Stimulated activated naive CD8-positive, alpha-beta T cell treated with anti-CD3 and anti-CD28 coated beads, Interleukin-15, Interleukin-2, amounts not matched to agents 100 ng/mL and 50 ng/mL, for 24 hours (primary cell): Measurements from ENCODE around the gene CNTFR.
A peak's percentile ranks its signal among the peaks of the same experiment; 100 is the strongest.

Source experiments
- H3K27ac Mint-ChIP-seq: one replicate; pipeline ENCODE4 v1.8.0; 2021; ENCODE audit warnings: mild to moderate bottlenecking, mixed read lengths
- H3K27me3 Mint-ChIP-seq: one replicate; pipeline ENCODE4 v1.8.0; 2021; ENCODE audit warnings: mixed read lengths
- H3K36me3 Mint-ChIP-seq: one replicate; pipeline ENCODE4 v1.8.0; 2021; ENCODE audit warnings: low read depth, mixed read lengths
- H3K4me1 Mint-ChIP-seq: one replicate; pipeline ENCODE4 v1.8.0; 2021; ENCODE audit warnings: low read depth, mixed read lengths
- H3K4me3 Mint-ChIP-seq: one replicate; pipeline ENCODE4 v1.8.0; 2021; ENCODE audit warnings: mild to moderate bottlenecking, mixed read lengths
- H3K9me3 Mint-ChIP-seq: one replicate; pipeline ENCODE4 v1.8.0; 2021; ENCODE audit warnings: mixed read lengths

CNTFR gene

GRCh38 chr9:34522971-34523797 lies 66.3 kb downstream of the CNTFR start, which contains the start of gene ENHO:
Gene ENHO (minus strand): TSS chr9:34522990. CDS start chr9:34521695, 1,295 bp downstream.
- no peaks in the 10 kb centered on the region for H3K9me3 Mint-ChIP-seq
- H3K4me3 Mint-ChIP-seq, result peak within 1 kb of the TSS; percentile 56
- H3K27me3 Mint-ChIP-seq, result peaks cover 34% of the 10 kb centered on the region
- H3K36me3 Mint-ChIP-seq, result no peaks in the 10 kb centered on the region
- no peak within 1 kb of the TSS for H3K27ac Mint-ChIP-seq
- H3K4me1 Mint-ChIP-seq, result peaks cover 29% of the 10 kb centered on the region

GRCh38 chr9:34522091-34522887 lies 67.2 kb downstream of the CNTFR start:
- Mint-ChIP-seq H3K27me3 (peaks cover 34% of the 10 kb centered on the region), H3K9me3 (no peaks in the 10 kb centered on the region), H3K4me3 (peak overlapping the region; percentile 56), H3K27ac (no peak overlapping the region), H3K4me1 (peaks cover 29% of the 10 kb centered on the region), H3K36me3 (no peaks in the 10 kb centered on the region)

- Mint-ChIP-seq H3K36me3 (no peaks in the 10 kb centered on the region), H3K27ac (no peak overlapping the region), H3K9me3 (no peaks in the 10 kb centered on the region), H3K4me1 (peaks cover 29% of the 10 kb centered on the region), H3K4me3 (no peak overlapping the region), H3K27me3 (peaks cover 34% of the 10 kb centered on the region)
Observed at GRCh38 chr9:34521406-34522045, 68.0 kb downstream of the CNTFR start.

GRCh38 chr9:34520505-34521385 lies 68.8 kb downstream of the CNTFR start:
- no peak overlapping the region for H3K4me3 Mint-ChIP-seq
- H3K9me3 Mint-ChIP-seq, result no peaks in the 10 kb centered on the region
- H3K4me1 Mint-ChIP-seq, result peaks cover 29% of the 10 kb centered on the region
- H3K27ac Mint-ChIP-seq, result no peak overlapping the region
- H3K27me3 Mint-ChIP-seq, result peaks cover 30% of the 10 kb centered on the region
- H3K36me3 Mint-ChIP-seq, result no peaks in the 10 kb centered on the region

- Mint-ChIP-seq H3K9me3 (no peaks in the 10 kb centered on the region), H3K36me3 (no peaks in the 10 kb centered on the region), H3K27ac (no peak overlapping the region), H3K27me3 (peaks cover 23% of the 10 kb centered on the region), H3K4me1 (peaks cover 24% of the 10 kb centered on the region), H3K4me3 (no peak overlapping the region)
Observed at GRCh38 chr9:34520096-34520495, 69.4 kb downstream of the CNTFR start.

- no peak overlapping the region for H3K27ac Mint-ChIP-seq
- no peaks in the 10 kb centered on the region for H3K9me3 Mint-ChIP-seq
- peaks cover 18% of the 10 kb centered on the region for H3K4me1 Mint-ChIP-seq
- H3K27me3 Mint-ChIP-seq, result peaks cover 17% of the 10 kb centered on the region
- H3K4me3 Mint-ChIP-seq, result no peak overlapping the region
- no peaks in the 10 kb centered on the region for H3K36me3 Mint-ChIP-seq
Observed at GRCh38 chr9:34519321-34520020, 70.1 kb downstream of the CNTFR start.

GRCh38 chr9:34518896-34519295 lies 70.6 kb downstream of the CNTFR start:
- peaks cover 12% of the 10 kb centered on the region for H3K4me1 Mint-ChIP-seq
- H3K27me3 Mint-ChIP-seq, result peaks cover 11% of the 10 kb centered on the region
- no peak overlapping the region for H3K27ac Mint-ChIP-seq
- no peaks in the 10 kb centered on the region for H3K9me3 Mint-ChIP-seq
- H3K36me3 Mint-ChIP-seq, result no peaks in the 10 kb centered on the region
- no peak overlapping the region for H3K4me3 Mint-ChIP-seq

- Mint-ChIP-seq H3K36me3 (no peaks in the 10 kb centered on the region), H3K4me1 (peaks cover 5% of the 10 kb centered on the region), H3K9me3 (no peaks in the 10 kb centered on the region), H3K4me3 (no peak overlapping the region), H3K27ac (no peak overlapping the region), H3K27me3 (peaks cover 9% of the 10 kb centered on the region)
Observed at GRCh38 chr9:34518110-34518616, 71.4 kb downstream of the CNTFR start.

- peaks cover 5% of the 10 kb centered on the region for H3K27me3 Mint-ChIP-seq
- H3K36me3 Mint-ChIP-seq, result no peaks in the 10 kb centered on the region
- peaks cover under 1% of the 10 kb centered on the region for H3K4me1 Mint-ChIP-seq
- no peak overlapping the region for H3K4me3 Mint-ChIP-seq
- H3K27ac Mint-ChIP-seq, result no peak overlapping the region
- H3K9me3 Mint-ChIP-seq, result no peaks in the 10 kb centered on the region
Observed at GRCh38 chr9:34517185-34517584, 72.3 kb downstream of the CNTFR start.

- Mint-ChIP-seq H3K27ac (no peak overlapping the region), H3K4me3 (no peak overlapping the region), H3K36me3 (no peaks in the 10 kb centered on the region), H3K9me3 (no peaks in the 10 kb centered on the region), H3K27me3 (no peaks in the 10 kb centered on the region), H3K4me1 (no peaks in the 10 kb centered on the region)
Observed at GRCh38 chr9:34515959-34516358, 73.6 kb downstream of the CNTFR start.

- H3K27me3 Mint-ChIP-seq, result no peaks in the 10 kb centered on the region
- H3K4me1 Mint-ChIP-seq, result no peaks in the 10 kb centered on the region
- no peak overlapping the region for H3K4me3 Mint-ChIP-seq
- no peaks in the 10 kb centered on the region for H3K36me3 Mint-ChIP-seq
- H3K9me3 Mint-ChIP-seq, result no peaks in the 10 kb centered on the region
- no peak overlapping the region for H3K27ac Mint-ChIP-seq
Observed at GRCh38 chr9:34514816-34515215, 74.7 kb downstream of the CNTFR start.

GRCh38 chr9:34514401-34514800 lies 75.1 kb downstream of the CNTFR start:
- Mint-ChIP-seq H3K4me3 (no peak overlapping the region), H3K9me3 (no peaks in the 10 kb centered on the region), H3K36me3 (no peaks in the 10 kb centered on the region), H3K27me3 (no peaks in the 10 kb centered on the region), H3K27ac (no peak overlapping the region), H3K4me1 (no peaks in the 10 kb centered on the region)

GRCh38 chr9:34513567-34514214 lies 75.8 kb downstream of the CNTFR start:
- no peaks in the 10 kb centered on the region for H3K9me3 Mint-ChIP-seq
- no peaks in the 10 kb centered on the region for H3K4me1 Mint-ChIP-seq
- no peaks in the 10 kb centered on the region for H3K36me3 Mint-ChIP-seq
- no peaks in the 10 kb centered on the region for H3K27me3 Mint-ChIP-seq
- no peak overlapping the region for H3K4me3 Mint-ChIP-seq
- no peak overlapping the region for H3K27ac Mint-ChIP-seq
